ENCODE measurements around the gene WBP1. TPM values are rescaled to one million over a fixed set of nuclear protein-coding genes. Genes with fewer than 3 reads are reported as not detected.
"Not testable (repeated sequence)": the region's sequence is repeated elsewhere in the genome, so short reads cannot be mapped to it uniquely, and the experiment has no call there.

The WBP1 gene
- total RNA-seq, 1 donor from 2014 or later: 100 TPM

DNA sequence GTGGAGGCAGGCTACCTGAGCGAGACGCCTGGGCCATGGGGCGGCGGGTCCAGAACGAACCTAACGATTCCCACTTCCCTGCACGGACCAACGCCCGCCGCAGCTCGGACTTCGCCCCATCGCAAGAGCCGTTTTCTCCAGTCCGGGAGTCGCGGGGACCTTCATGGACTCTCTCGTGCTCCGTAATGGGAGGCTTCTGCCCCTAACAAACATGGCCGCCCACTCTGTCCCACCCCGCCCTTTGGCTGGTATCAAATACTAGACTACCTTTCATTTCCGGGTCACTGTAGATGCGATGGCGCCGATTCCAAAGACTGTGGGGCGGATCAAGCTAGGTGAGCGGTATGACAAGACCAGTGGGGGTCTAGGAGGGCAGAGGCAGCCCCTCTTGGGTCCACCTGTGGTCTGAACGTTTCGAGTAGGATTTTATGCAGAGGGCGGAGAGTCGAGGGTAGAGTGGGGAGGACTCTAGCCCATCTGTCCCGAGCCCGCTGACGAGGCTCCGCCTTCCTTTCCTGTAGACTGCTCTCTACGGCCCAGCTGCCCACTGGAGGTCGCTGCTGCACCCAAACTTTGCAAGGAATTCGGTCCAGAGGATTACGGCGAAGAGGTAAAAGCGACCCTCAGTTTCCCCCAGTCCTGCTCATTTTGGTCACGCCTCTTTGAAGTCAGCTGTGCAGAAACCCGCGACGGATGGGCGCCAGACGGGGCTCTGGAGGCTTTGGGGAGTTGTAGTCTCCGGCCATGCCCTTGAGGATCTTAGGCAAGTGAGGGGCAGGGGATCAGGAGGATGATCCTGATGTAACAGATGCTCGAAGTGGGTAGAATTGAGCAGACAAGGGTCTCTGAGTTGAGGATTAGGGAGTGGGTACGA, 24.8 kb downstream of the WBP1 start, which contains the start of the genes CCDC142 and TTC31:
TSS of gene CCDC142 (minus strand) at position 198 of the 874 bp plus-strand sequence. CDS start at position 37, 161 bp downstream.
TSS of gene TTC31 (plus strand) at position 281 of the 874 bp plus-strand sequence. CDS start at position 296, 15 bp downstream.
- peak; percentile 98 for DNase-seq (ENCODE audit: low spot score)

DNA sequence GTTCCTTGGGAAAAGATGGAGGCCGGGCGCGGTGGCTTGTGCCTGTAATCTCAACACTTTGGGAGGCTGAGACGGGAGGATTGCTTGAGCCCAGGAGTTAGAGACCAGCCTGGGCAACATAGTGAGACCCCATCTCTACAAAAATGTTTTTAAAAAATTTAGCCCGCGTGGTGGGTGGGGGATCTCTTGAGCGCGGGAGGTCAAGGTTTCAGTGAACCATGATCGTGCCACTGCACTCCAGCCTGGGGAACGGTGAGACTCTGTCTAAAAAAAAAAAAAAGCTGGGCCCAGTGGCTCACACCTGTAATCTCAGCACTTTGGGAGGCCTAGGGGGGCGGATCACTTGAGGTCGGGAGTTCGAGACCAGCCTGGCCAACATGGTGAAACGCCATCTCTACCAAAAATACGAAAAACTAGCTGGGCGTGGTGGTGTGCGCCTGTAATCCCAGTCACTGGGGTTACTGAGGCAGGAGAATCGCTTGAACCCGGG, 25.5 kb downstream of the WBP1 start:
- DNase-seq (ENCODE audit: low spot score): not testable (repeated sequence)

DNA sequence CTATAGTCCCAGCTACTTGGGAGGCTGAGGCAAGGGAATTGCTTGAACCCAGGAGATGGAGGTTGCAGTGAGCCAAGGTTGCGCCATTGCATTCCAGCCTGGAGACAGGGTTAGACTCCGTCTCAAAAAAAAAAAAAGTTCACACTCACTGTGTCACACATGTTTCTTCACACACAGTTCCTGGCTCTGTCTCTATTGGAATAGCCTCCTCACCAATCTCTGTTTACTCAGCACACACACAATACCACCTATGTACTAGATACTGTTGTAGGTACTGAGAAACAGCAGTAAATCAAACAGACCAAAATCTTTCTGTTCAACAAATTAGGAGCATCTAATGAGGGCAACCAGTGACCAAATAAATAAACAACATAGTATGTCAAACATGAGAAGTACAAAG, 27.9 kb downstream of the WBP1 start:
- no peak for DNase-seq (ENCODE audit: low spot score)

DNA sequence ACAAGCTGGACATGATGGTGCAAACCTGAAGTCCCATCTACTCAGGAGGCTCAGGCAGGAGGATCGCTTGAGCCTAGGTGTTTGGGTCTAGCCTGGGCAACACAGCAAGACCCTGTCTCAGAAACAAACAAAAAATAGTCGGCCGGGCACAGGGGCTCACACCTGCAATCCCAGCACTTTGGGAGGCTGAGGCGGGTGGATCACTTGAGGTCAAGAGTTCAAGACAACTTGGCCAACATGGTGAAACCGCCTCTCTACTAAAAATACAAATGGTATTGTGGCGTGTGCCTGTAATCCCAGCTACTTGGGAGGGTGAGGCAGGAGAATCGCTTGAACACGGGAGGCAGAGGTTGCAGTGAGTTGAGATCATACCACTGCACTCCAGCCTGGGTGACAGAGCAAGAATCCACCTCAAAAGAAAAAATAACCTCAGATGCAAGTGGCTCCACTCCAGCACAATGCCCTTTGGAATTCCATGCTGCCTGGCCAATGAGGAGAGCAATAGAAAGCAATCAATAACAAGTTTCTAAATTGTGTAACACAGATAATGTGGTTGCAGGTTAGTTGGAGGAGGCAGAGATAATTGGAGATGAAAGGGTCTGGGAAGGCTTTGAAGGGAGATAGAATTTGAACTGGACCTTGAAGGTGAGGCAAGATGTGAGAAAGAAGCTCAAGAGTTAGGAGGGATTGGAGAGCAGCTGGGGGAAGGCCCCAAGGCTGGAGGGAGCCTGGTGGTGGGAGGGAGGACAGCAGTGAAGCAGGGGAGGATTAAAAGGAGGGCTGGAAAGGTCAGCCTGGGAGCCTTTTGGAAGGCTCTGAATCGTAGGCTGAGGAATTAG, 30.6 kb downstream of the WBP1 start:
- no peak for DNase-seq (ENCODE audit: low spot score)

DNA sequence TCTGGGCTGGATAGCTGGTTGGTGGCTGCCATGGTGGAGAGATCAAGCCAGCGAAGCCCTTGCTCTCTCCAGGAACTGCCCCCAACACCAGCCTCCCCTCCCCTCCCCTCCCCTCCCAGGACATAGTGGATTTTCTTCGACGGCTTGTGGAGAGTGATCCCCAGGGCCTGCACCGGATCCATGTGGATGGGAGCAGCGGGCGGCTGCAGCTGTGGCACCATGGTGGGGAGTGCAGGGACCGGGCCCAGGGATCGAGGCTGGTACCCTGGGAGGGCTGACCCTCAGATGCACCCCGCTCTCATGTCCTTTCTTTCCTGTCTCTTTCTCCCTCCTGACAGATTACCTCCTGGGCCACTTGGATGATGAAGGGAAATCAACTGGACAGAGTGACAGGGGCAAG, 31.7 kb downstream of the WBP1 start:
- no peak for DNase-seq (ENCODE audit: low spot score)

DNA sequence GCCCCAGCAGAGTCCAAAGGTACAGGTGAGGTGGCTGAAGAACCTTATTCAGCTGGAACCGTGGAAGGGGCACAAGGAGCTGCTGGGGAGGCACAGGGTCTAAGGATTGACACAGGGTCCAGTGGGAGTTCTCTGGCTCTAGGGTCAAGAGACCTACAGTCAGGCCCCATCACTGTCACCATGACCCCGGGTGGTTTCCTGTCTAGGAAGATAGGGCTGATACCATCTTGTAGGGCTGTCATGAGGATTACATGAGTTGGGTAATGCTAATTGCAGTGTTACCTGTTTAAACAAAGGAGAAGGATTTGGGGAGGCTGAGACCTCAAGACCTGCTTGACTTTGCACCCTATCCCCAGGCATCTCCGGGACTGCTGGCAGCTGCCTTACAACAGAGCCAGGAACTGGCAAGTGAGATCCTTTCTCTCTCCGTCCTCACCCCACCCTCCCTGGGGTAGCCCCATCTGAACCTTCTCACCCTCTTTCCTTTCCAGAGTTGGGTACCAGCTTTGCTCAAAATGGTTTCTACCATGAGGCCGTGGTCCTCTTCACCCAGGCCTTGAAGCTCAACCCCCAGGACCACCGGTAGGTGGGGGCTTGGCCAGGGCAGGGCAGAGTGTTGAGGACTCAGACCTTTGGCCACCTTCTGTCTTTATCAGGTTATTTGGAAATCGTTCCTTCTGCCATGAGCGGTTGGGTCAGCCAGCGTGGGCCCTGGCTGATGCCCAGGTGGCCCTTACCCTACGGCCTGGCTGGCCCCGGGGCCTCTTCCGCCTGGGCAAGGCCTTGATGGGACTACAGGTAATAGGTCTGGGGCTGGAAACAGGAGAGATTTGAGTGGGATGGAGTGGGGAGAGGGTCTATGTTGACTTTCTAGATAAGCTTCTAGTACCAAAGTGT, 33.7 kb downstream of the WBP1 start:
- no peak for DNase-seq (ENCODE audit: low spot score)

DNA sequence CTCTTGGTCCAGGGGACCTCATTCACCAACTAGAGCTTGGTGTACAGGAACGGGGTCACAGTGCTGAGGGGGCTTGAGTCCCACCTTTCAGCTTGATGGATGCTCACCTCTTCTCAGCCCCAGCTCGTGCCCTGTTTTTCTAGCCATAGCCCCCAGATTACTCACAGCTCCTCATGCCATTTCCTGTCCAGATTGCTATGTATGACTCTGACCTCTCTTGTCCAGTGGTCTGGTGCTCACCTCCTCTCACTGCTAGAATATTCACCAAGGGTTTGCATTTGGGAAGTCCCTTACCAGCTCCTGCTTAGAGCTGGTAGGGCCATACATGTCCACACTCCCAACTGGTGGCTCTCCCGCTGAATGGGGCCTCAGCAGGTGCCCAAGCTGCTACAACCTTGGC, 35.3 kb downstream of the WBP1 start:
- DNase-seq (ENCODE audit: low spot score): no peak

DNA sequence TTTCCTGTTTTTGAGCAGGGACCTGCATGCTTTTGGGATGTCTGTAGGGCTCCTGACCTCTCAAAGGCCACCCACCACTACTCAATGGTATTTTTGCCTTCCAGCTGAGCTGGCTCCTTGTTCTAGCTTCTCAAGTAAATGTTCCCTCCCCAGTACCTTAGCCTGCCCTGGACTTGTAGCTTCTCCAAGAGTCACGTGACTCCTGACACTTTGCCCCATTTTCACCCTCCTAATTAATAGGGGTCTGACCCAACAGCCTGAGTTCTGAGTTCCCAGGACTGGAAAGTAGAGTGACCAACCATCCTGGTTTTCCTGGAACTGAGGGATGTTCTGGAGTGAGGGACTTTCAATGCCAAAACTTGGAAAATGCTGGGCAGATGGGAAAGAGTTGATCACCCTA, 37.2 kb downstream of the WBP1 start:
- no peak for DNase-seq (ENCODE audit: low spot score)

DNA sequence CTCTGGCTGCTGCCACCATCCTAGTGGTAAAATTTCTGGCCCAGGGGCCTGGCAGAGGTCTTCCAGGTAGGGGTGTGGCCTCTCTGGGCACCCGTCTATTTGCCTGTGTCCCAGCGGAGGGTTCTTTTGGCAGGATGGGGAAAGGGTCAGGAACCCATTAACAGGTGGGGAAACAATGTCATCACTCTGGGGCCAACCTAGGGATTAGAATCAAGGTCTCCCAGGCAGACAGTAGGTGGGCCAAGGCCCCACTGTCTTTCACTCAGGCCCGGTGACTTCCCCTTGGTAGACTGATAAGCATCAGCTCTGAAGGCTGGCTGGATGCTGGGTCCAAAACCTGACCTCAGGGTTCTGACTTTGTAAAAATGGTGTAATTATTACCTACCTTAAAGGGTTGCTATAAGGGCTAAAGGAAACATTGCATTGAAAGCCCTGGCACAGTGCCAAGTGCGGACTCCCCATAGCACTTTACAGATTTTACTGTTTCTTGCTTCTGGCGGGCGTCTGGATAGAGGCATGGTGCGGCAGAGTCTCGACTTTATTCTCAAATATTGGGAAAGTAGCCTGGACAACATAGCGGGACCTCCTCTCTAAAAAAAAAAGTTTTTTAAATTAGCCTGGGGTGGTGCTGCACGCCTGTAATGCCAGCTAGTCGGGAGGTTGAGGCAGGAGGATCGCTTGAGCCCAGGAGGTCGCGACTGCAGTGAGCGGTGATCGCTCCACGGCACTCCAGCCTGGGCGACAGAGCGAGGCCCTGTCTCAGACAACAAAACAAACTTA, 38.9 kb downstream of the WBP1 start:
- DNase-seq (ENCODE audit: low spot score): no peak

DNA sequence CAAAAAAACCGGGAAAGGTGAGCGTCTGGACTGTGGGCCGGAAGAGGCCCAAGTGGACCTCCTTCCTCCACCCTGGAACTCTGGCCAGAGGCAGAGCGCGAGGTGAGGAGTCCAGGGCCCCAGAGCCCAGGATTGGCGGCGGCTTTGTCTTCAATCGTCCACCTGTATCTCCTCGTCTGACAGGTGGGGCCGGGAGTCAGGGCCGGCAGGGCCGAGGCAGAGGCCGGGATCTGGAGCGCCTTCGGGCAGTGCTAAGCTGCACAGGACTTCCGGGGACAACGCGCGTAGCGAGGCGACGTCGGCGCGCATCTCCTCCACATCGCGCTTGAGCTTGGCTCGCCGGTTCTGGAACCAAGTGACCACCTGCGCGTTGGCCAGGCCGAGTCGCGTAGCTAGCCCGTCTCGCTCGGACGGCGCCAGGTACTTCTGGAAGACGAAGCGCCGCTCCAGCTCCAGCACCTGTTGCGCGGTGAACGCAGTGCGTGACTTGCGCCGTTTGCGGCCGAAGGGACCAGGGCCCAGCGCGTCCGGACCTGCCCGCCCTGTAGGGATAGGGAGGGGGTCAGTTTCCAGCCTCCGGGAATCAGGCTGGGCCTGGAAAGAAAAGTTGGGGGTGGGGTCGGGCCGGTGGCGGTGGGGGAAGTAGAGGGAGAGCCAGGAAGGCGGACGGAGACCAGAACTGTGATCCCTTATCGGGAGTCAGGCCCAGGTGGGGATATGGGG, 39.7 kb downstream of the WBP1 start:
- DNase-seq (ENCODE audit: low spot score): no peak

DNA sequence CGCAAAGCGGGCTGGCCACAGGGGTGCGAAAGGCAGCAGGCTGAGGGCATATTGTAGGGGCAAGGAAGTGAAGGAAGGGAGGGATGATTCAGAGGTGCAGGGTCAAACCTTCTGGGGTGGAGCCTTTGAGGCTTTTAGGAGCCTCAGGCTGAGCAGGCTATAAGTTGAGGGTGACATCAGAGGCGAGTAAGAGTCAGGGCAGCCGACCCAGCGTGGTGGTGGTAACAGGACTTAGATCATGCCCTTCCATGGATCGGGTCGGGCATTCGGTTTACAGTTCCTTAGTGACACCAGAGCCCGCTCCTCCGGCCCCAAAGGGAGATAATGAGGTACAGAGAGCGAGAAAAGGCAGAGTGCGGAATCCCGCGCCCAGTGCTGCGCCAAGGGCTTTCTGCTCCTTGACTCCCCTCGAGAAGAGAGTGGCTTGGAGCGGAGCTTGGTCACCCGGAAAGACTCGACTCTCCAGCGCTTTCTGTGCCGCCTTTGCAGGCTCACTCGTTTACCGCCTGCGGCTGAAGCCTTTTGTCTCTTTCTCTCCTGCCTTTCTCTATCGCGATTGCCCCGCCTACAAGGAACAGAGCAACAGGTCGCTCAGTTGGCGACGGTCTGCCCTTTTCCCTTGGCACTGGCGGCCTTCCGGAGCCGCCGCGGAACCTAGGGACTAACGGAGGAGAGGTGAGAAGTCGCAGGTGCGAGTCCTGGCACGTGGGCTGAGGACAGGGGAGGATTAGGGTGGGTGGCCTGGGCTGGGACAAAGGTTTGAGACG, 40.4 kb downstream of the WBP1 start:
- DNase-seq (ENCODE audit: low spot score): no peak

DNA sequence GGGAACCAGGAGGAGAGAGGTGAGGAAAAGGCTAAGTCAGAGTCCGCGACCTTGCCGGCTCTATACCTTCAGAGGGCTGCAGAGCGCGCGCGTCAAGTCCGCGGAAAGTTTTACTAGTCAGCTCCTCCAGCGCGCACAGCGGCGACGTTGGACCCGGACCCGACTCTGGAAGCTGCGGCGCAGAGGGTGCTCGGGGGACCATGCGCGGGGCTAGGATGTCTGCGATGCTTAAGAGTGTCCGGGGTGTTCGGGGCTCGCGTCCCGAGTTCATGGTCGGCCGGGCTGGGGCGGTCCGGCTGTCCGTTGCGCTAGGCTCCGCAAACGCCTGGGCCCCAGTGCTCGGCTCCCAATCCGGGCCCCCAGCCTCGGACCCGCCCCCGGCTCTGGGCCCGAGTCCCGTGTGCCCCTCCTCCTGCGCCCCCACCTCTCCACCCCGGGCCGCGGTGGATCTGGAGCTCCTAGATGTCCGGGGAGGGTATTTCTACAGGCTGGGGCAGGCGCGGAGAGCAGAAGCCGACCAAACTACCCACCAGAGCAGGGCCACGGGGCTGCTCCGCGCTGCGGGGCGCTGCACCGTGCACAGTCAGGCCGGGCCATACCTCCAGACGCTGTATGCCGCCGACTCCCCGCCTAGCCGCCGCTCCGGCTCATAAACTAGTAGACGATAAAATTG, 41.2 kb downstream of the WBP1 start, which contains the start of gene LBX2:
TSS of gene LBX2 (minus strand) at position 337 of the 673 bp plus-strand sequence. CDS start at position 271, 66 bp downstream.
- DNase-seq (ENCODE audit: low spot score): no peak

DNA sequence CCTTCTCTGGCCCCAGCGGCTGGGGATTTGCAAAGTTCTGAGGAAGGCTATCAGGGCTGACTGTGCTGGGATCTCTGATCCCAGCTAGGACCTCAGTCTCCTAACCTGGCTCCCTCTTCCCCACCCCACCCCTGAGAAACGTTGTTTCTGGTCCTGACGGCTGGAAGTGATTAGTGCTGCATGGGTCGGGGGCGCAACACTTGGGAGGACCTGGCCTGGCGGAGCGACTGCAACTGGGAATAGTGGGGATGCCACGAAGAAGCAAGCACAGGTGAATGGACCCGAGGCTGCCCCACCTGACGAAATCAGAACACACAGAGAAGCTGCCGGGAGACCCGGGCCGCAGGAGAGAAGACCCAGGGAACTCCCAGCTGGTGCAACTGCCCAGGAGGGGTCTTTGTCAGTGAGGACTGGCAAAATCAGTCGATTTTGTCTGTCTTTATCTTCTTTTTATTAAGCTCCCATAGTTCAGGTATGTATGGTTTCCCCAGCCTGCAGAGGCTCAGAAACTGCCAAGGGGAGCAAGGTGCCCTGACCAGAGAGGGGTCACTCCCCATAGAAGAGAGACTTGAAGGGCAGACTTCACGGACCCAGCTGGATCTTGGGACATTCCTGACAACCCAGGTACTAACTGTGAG, 41.8 kb downstream of the WBP1 start:
- DNase-seq (ENCODE audit: low spot score): no peak

DNA sequence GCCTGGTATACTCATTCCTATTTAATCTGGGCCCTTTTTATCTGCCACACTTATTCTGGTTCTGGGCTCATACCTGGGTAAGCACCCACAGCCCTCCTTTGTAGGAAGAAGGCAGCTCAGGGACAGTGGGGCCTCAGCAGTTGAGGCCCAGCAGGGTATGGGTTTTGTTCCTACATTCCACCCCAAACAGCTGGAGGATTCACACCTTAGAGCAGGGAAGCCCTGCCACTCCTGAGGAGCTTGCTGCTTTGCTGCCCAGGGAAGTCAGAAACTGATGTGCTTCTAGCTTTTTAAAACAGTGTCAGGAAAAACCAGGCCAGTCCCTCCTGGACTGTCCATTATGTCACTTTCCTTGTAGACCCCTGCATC, 42.3 kb downstream of the WBP1 start:
- DNase-seq (ENCODE audit: low spot score): no peak

DNA sequence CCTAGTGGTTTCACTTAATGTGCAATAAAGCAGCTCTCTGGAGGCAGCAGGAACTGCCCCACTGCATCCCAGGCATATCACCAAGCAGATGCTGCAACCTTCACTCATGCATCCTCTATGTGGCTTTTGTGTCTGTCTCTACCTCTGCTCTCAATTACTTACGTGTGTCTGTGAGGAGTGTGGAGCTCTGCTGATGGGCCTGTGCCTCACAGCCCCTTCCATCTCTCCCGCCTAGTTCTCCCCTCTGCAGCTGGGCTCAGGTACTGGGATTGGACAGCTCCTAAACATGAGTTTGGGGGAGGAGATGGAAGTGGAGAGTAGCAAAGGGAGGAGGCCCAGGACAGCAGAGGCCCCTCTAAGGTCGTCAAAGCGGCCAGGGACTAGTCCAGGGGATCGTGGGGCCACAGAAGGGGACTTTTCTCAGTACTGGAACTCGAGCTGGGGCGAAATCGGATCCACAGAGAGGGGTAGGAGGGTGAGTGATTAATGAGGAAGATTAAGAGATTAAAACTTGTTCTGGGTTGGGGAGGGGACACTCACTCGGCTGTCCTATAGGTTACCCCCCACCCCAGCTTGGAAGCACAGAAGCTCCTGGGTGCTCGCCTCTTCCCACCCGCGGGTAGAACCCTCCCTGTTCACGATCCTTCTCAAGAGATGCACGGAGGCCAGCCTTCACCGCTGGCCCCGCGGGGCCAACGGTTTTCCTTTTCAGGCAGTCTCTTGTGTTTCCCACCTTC, 43.3 kb downstream of the WBP1 start:
- no peak for DNase-seq (ENCODE audit: low spot score)

DNA sequence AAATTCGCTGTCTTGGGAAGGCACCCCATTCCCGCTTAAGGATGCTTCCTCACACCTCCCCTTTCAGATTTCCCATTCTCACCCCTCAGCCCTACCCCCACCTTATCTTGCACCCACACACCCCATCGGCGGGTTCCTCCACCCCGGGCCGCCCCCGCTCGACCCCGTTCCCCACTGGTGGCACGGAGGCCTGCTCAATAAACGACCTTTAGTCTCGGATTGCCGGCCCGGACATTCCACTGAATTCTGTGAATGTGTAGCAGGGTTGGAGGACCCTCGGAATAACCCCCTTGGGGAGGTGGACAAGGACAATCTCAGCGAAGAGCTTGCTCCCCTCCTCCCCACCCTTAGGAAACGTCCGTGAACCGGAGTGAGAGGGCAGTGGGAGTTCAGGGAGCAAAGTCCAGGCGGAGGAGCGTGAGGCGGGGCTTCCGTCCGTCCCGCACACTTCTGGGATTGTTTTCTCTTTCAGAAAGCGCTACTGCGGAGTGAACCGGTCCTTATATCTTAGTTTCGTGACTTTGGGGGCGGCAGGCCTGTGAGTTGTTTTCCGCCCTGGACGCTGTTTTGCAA, 44.0 kb downstream of the WBP1 start:
- DNase-seq (ENCODE audit: low spot score): no peak
